NCI-H1436 treated with DMSO at 0.1 percent for 48 hours (cell line): ENCODE measurements around the gene IRS2.

ENCODE experiments used
- DNase-seq: peaks from one replicate; lab custom pipeline; 2025; lab: John Stamatoyannopoulos, UW

The IRS2 gene

DNA sequence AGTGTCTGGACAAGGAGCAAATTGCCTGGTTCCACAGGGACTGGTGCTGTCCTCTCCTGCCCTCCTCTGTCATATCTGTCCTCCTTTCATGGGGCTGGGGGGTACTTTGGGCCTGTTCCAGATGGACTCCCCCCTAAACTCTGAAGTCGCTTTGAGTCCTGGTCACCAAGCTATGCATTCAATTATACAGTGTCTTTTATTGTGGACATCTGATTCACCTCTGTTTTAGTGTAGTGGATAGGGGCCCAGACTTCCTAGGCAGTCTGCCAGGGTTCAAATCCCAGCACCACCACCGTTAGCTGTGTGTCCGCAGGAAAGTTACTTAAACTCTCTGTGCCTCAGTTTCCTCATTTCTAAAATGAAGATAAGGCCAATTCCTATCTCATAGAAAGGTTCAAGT is 21.0 kb upstream of the IRS2 start:
- no peak for DNase-seq

DNA sequence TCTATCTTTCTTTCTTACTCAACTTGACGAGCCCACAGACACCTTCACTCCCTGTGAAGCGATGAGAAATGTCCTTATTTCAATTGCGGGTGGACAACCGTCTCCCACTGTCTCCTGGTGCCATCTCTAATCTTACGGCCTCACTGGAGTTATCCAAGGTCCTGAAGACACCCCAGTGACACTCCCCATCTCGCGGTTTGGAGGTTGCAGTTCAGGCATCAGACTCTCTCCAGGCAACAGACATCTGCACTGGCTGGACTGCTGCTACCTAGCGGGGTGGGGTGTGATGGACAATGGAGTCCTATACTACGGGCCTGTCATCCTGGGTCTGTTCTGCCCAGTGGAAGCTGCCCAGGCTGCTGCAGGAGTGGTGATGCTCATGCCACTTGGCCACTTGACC is 18.3 kb upstream of the IRS2 start:
- DNase-seq: no peak

DNA sequence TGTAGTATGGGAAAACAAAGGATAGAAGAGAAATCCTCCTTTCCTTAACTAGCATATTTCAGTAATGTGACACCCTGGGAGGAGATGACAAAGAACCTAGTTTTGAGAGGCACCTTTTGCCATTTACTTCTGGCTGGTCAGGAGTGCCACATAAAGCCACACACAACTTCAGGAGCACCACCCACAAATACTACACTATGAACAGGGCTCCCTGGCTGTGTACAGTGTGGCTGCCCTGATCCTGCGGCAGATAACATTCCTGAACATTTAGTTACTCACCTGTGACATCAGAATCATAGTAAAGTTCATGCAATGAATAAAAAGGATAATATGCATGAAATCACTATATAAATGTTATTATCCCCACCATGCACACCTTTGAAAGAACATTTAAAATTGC is 17.4 kb upstream of the IRS2 start:
- DNase-seq: no peak

DNA sequence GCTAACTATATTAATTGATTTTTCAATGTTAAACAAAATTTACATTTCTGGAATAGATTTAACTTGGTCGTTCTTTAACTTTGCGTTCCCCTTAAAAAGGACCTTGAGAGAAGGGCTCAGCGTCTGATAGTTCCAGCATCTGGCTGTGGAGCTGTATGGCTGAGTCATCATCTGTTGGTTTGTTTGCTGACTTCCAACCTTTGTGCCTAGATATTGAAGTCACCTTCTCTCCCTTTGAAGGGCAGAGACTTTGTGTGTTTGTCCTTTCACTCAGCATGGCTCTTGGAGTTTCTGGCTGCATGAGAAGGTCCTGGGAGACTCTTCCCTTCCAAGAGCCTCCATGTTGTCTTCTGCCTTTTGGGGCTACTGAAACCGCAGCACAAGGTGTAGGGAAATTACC is 16.6 kb upstream of the IRS2 start:
- no peak for DNase-seq

DNA sequence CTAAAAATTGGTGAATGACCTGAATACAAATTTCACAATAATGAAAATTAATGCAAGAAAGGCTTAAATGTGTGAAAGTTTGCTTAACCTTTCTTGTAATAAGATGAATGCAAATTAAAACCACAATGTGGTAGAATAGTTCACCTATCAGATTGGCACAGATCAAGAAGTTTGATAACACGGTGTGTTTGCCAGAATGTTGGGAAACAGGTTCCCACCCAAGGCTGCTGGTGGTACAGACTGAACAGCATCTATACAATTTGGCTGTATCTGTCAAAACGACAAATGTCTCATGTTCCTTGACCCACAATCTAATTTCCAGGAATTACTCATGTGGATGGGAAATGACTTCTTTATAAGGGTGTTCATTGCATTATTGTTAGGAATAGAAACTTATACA is 8.6 kb upstream of the IRS2 start:
- no peak for DNase-seq

DNA sequence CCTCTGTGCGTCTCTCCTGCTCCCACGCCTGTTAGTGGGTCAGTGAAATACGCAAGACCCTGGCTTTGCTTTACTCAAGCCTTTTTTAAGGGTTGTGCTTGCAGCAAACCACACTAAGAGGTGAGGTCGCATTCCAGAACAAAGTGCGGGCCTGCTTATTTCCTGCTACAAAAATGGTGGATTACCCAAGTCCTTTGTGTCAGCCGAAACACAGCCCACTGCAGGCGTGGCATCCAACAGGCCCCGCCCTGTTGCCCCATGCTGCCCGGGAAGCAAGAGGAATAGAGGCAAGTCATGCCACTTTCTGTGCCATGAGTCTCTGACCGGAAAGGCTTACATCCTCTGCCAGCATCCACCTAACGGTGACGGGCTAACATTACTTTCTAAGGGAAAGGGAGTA is 7.7 kb upstream of the IRS2 start:
- DNase-seq: no peak

DNA sequence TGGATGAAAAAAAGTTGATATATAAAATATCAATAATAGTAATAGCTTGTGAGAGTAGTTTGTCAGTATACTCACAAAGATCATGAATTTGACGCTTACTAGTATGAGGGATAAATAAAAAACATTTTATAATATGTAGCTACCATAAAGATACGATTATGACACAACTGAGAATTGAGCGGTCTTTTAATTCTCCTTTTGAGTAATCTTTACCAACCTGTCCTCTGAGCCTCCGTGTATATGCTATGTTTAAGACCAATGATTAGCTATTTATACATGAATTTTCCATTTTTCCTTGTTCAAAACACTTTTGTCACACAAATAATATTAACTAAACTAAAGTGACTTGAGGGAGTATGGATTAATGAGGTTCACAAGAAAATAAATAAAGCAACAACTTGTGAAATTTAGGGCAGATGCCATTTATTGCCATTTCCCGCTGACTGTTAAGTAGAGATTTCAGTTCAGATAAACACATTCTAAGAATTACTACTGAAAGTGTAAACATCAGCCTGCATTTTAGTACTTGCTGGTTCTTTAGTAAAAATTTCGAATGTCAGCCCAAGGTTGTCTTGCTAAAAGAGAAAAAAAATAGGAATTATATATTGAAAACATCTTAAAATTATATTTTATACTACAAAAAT is 6.2 kb upstream of the IRS2 start:
- no peak for DNase-seq

DNA sequence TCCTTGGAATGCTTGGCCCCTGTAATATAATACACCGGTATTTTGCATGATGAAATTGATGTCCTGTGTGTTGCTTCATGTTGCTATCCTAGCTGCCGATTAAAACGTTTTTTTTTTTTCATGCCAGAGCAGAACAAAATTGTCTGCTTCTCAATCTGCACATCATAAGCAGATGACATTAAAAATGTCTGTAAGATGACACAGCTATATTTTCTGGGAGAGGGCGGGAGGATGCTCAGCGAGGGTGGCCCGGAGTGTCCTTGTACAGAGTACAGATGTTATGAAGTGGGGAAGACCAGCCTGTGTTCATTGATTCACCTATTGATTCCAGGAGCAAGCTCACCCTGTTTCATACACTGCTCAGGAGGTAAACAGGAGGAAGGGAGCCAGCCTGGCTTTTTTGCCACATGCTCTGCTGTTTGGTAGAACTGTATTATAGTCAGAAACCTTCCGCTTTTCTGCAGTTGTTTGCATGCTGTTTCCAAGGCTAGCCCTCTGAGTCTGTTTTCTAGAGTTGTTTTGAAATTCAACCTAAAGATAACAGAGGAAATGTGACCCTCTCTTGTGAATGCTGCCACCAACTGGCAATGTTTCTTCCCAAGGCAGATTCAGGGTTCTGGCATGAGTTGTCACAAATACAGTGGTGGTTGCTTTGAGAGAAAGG is 4.7 kb upstream of the IRS2 start:
- DNase-seq: no peak

DNA sequence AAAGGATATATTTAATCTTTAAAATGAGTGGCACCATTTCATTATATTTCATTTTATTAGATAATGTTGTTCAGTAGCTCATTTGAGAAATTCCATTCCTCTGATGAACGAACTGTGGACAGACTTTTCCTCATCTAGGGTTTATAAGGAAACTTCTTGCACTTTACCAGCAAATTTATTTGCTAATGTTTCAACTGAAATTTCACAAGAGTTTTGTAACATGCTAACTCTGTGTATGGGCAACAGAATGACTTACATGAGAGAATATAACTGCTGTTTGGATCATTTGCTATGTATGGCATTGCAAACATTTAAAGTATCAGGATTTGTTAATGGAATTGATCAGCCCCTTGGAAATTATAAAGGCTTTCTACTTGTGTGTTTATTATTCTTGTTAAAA is 3.7 kb upstream of the IRS2 start:
- DNase-seq: no peak

DNA sequence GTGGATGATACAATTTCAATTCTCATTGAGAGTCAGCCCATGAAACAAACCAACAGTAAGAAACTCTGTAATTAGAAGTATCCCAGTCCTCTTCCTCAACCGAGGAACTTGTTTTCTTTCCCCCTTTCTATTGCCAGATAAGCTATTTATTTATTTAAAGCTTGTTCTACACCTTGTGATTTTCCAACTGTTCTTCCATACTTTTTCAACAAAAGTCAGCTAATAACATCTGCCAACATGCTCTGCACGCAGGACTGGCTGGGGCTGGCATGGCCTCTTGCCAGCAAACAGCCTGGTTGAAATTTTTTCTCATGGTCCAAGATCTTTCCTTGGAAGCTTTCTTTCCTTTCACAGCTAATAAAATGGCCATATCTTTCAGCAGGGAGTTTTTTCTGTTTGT is 2.9 kb upstream of the IRS2 start:
- DNase-seq: no peak

DNA sequence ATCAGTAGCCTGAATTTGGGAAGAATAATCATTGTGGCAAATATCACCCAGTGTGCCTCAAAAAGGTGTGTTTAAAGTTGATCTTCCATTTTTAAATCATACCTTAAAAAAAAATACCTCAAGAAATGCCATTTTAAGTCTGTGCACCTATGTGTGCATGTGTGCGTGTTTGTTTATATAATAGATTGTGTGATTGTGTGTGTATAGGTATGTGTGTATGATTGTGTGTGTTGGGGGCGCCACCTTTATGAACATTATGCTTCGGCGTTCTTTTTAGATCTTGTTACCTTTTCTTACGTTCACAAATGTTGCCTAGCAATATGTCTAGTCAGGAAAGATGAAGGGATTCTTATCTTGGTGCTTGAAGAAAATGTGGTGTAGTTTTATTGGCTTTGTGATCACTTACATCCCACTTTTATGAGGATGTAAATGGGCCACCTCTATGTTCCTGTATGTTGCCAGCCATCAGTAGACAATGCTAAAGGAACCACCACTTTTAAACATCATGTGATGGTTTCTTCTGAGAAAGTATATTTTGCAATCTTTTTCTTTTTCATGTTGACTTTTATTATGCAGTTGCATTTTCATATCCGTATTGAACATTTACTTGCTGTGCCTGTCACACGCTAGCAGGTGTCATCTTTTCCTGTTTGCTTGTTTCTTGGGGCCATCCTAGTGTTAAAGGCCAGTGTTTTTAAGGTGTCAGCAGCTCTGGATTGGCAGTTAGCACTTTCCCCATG is 2.2 kb upstream of the IRS2 start:
- no peak for DNase-seq

DNA sequence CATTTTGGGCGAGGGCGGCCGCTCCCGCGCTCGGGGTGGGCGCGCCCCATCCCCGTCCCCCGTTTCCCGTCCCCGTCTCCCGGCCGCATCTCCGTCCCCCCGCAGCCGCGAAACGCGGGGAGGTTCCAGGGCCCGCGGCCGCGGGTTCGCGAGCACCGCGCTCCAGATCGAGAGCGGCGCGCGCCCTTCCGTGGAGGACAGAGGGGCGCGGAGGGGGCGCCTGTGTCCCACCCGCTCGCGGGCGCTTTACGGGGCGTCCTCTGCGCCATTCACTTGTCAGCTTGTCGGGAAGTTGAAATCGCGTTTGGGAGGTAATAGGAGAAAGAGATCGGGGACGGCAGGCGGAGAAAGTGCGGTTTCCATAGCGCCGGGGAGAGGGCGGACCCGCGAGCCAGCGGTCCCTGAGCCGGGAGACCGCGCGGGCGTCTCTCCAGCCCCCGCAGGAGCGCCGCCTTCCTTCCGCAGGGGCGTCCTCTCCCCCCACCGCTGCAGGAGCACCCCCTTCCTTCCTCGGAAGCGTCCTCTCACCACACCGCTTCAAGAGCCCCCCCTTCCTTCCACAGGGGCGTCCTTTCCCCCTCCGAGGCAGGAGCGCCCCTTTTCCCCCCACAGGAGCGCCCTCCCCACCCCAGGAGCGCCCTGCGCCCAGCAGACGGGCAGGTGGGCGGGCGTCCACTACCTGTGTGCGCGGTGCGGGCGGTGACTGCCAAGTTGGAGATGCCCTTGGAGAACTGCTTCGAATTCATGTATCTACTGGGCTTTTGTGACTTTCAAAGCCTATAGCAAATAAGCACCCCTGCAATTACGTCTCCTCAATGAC is 962 bp upstream of the IRS2 start:
- DNase-seq: no peak

DNA sequence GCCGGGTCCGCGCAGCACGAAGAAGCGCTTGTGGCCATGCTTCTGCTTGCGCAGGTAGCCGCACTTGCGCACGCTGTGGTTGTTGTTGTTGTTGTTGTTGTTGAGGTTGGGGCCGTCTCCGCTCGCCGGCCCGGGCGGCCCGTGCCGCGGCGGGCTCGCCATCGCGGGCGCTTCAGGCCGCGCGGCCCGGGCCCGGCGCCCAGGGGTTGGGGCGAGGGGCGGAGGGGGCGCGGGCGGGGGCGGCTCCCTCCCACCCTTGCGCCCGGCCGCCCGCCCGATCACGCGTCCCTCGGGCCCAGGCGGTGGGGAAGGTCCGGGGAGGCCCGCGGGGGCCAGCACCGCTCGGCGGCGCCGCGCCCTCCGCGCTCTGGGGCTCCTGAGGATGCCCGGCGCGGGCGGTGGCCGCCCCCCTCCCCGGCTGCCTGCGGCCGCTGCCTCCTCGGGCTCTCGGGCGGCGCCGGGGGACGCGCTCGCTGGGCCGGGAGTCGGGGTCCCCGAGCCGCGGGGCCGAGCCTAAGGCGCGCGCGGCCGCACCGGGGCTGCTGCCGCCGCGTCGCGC is 412 bp downstream of the IRS2 start:
- no peak for DNase-seq

DNA sequence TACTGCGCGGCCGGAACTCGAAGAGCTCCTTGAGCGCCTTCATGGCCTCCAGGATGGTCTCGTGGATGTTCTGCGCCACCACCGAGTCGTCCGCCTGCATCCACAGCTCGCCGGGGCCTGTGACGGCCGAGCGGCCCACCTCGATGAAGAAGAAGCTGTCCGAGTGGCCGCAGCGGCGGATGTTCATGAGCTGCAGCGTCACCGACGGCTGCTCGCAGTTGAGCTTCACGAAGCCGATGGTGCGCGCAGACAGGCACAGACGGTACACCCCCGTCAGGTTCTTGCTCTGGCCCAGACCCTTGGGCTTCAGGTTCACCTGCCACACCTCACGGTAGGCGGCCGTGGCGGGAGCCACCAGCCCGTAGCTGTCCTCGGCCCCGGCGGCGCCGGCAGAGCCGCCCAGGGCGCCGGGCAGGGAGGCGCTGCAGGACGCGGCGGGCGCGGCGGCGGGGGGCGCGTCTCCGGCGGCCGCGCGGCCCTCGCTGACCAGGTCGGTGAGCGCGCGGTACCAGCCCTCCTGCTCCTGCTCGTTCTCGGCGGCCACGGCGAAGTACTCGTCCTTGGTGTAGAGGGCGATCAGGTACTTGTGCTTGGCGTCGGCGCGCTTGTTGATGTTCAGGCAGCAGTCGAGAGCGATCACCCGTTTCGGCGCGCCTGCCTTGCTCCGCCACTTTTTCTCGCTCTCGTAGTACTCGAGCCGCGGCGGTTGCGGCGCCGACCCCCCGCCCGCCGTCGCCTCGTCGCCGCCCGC is 1.1 kb downstream of the IRS2 start:
- DNase-seq: no peak

DNA sequence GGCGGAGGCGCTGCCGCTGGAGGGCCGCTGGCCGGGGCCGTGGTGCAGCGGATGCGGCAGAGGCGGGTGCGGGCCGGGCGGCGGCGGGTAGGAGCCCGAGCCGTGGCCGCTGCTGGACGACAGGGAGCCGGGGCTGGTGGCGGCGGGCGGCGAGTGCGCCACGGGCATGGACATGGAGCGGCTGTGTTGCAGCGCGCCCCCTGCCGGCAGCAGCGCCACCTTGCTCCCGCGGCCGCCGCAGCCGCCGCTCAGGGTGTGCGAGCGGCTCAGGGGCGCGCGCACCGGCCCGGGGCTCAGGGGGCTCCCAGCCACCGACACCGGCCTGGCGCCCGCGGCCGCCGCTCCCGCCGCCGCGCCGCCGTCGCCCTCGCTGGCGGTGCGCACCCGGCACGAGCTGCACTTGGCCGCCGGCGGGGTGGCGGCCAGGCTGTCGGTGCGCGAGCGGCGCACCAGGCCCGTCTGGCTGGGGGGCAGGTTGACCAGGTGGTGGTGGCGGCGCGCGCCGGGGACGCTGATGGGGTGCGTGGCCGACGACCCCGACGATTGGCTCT is 1.7 kb downstream of the IRS2 start:
- no peak for DNase-seq

DNA sequence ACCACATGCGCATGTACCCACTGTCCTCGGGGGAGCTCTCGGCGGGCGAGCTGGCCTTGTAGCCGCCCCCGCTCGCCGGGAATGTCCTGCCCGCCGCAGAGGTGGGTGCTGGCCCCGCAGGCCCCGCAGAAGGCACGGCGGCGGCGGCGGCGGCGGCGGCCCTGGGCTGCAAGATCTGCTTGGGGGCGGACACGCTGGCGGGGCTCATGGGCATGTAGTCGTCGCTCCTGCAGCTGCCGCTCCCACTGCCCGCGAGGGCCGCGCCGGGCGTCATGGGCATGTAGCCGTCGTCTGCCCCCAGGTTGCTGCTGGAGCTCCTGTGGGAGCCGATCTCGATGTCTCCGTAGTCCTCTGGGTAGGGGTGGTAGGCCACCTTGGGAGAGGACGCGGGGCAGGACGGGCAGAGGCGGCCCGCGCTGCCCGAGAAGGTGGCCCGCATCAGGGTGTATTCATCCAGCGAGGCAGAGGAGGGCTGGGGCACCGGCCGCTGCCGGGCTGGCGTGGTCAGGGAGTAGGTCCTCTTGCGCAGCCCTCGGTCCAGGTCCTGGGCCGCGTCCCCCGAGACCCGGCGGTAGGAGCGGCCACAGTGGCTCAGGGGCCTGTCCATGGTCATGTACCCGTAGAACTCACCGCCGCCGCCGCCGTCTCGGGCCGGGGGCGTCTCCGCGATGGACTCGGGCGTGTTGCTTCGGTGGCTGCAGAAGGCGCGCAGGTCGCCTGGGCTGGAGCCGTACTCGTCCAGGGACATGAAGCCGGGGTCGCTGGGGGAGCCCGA is 2.4 kb downstream of the IRS2 start:
- DNase-seq: no peak

DNA sequence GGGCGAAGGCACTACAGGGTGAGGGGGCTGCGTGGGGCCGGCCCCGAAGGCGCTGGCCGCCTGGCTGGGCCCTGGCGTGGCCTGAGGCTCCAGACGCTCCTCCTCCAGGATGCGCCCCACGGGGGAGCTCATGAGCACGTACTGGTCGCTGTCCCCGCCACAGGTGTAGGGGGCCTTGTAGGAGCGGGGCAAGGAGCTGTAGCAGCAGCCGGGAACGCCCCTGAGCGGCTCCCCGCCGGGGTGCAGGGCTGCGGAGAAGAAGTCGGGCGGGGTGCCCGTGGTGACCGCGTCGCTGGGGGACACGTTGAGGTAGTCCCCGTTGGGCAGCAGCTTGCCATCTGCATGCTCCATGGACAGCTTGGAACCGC is 3.0 kb downstream of the IRS2 start:
- no peak for DNase-seq

DNA sequence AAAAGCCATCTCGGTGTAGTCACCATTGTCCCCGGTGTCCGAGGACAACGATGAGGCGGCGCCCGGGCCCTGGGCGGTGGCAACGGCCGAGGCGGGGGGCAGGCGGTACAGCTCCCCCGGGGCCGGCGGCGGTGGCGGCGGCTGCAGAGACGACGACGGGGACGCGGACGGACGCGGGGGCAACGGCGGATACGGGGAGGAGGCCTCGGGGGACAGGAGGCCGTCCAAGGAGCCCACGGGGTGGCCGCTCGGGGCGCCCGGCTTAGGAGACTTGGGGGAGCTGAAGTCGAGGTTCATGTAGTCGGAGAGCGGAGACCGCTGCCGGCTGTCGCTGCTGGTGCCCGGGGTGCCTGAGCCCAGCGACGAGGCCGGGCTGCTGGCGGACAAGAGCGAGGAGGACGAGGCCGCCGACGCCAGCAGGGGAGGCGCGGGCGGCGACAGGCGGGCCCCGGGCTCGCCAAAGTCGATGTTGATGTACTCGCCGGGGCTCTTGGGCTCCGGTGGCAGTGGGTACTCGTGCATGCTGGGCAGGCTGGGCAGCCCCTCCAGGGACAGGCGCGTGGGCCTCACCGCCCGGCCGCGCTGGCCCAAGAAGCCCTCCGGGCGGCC is 3.5 kb downstream of the IRS2 start:
- no peak for DNase-seq

DNA sequence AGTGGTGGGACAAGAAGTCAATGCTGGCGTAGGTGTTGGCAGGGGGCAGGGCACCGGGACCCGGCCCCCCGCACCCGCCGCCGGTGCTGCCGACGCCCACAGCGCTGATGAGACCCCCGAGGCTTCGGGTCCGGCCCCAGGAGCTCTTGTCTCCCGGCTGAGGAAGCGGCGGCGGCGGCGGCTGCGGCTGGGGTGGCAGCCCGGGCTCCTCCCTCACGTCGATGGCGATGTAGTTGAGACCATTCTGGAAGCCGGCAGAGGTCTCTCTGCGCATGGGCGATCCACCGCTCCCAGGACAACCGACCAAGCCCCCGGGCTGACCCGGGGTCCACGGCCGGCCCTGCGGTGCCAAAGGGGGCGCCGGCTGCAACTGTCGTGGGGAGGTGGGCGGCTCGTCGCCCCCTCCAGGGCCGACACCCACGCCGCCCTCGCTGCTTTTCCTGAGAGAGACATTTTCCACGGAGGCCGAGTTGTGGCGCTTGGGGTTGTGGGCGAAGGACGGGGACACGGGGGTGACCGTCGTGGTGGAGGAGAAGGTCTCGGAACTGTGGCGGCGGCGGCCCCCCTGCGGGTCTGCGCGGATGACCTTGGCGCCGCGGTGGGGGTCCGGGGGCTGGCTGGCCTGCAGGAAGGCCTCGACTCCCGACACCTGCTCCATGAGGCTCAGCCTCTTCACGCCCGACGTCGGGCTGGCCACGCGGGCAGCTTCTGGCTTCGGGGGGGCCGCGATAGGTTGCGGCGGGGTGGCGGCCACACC is 4.1 kb downstream of the IRS2 start:
- no peak for DNase-seq
